Loucy (cell line): ENCODE data around the gene CAMTA1.

Source experiments
- H2AFZ ChIP-seq: fragments of 200-600 bp; sonication (generic); 2 replicates; pipeline ENCODE4 v1.6.0; 2016; ENCODE audit warnings: antibody characterized with exemption, mild to moderate bottlenecking, low read length, moderate library complexity
- H3F3A ChIP-seq: fragments of 200-600 bp; 2 replicates; pipeline ENCODE4 v1.6.0; 2016; ENCODE audit warnings: antibody characterized with exemption, low read depth, mild to moderate bottlenecking
- H3K27me3 ChIP-seq: fragments of 200-600 bp; sonication (generic); 2 replicates; pipeline ENCODE4 v1.6.1; 2014; ENCODE audit warnings: low read length, mild to moderate bottlenecking; ENCODE audit not compliant: insufficient read depth, poor library complexity, severe bottlenecking
- H3K36me3 ChIP-seq: fragments of 200-600 bp; sonication (generic); 2 replicates; pipeline ENCODE4 v1.6.1; 2016; ENCODE audit warnings: low read length; ENCODE audit not compliant: insufficient read depth
- H3K4me1 ChIP-seq: fragments of 200-600 bp; sonication (generic); 2 replicates; pipeline ENCODE4 v1.5.1; 2014; ENCODE audit warnings: low read length, mild to moderate bottlenecking; ENCODE audit not compliant: insufficient read depth, poor library complexity, severe bottlenecking
- H3K4me2 ChIP-seq: fragments of 200-600 bp; sonication (generic); 2 replicates; pipeline ENCODE4 v1.6.0; 2014; ENCODE audit warnings: antibody characterized with exemption, low read length, low read depth, mild to moderate bottlenecking; ENCODE audit not compliant: poor library complexity, severe bottlenecking
- H3K4me3 ChIP-seq: fragments of 200-600 bp; sonication (generic); 2 replicates; pipeline ENCODE4 v1.5.1; 2014; ENCODE audit warnings: low read length, mild to moderate bottlenecking, mixed read lengths; ENCODE audit not compliant: poor library complexity, severe bottlenecking
- H3K79me2 ChIP-seq: fragments of 200-600 bp; sonication (generic); 2 replicates; pipeline ENCODE4 v1.6.1; 2014; ENCODE audit warnings: low read length; ENCODE audit not compliant: insufficient read depth
- H3K9ac ChIP-seq: fragments of 200-600 bp; sonication (generic); 2 replicates; pipeline ENCODE4 v1.6.0; 2014; ENCODE audit warnings: mild to moderate bottlenecking, low read depth, low read length, moderate library complexity; ENCODE audit not compliant: poor library complexity, severe bottlenecking
- H3K9me2 ChIP-seq: fragments of 200-600 bp; sonication (generic); replicated peaks from 2 replicates; pipeline ENCODE4 v1.6.1; 2016; ENCODE audit warnings: low read depth, low read length, mixed read lengths
- H3K9me3 ChIP-seq: fragments of 200-600 bp; sonication (generic); 2 replicates; pipeline ENCODE4 v1.6.1; 2014; ENCODE audit warnings: mild to moderate bottlenecking, antibody characterized with exemption, low read length, low read depth; ENCODE audit not compliant: insufficient read depth
- H4K20me1 ChIP-seq: fragments of 200-600 bp; sonication (generic); 2 replicates; pipeline ENCODE4 v1.6.0; 2014; ENCODE audit warnings: antibody characterized with exemption, low read length, mild to moderate bottlenecking; ENCODE audit not compliant: insufficient read depth, poor library complexity, severe bottlenecking
- CTCF ChIP-seq: fragments of 200-600 bp; sonication (generic); conservative IDR thresholded peaks from 2 replicates; pipeline ENCODE4 v1.5.1; 2014; ENCODE audit warnings: mild to moderate bottlenecking, antibody characterized with exemption, low read length
- EZH2phosphoT487 ChIP-seq: fragments of 200-600 bp; IDR thresholded peaks from 2 replicates; pipeline ENCODE4 v1.6.1; 2018; ENCODE audit warnings: antibody characterized with exemption, mild to moderate bottlenecking, moderate library complexity, borderline replicate concordance

Gene CAMTA1

GRCh38 chr1:6802893-6803292, 17.6 kb downstream of the CAMTA1 start:
- H3K9me3 ChIP-seq = no peaks in the 10 kb centered on the region
- no peak overlapping the region for H2AFZ ChIP-seq
- no peaks in the 10 kb centered on the region for H3F3A ChIP-seq
- no peaks in the 10 kb centered on the region for H3K27me3 ChIP-seq
- H3K4me1 ChIP-seq = peaks cover 14% of the 10 kb centered on the region
- H3K4me3 ChIP-seq = no peak overlapping the region
- H3K36me3 ChIP-seq = no peaks in the 10 kb centered on the region
- H3K9me2 ChIP-seq = no peaks in the 10 kb centered on the region
- TF ChIP-seq CTCF (no peak), EZH2phosphoT487 (no peak)
- H3K4me2 ChIP-seq = no peak overlapping the region
- peaks cover 92% of the 10 kb centered on the region for H3K79me2 ChIP-seq
- H4K20me1 ChIP-seq = peaks cover 66% of the 10 kb centered on the region
- no peak overlapping the region for H3K9ac ChIP-seq

GRCh38 chr1:6803357-6803756, 18.1 kb downstream of the CAMTA1 start:
- no peaks in the 10 kb centered on the region for H3K9me3 ChIP-seq
- peaks cover 66% of the 10 kb centered on the region for H4K20me1 ChIP-seq
- H3K9me2 ChIP-seq = no peaks in the 10 kb centered on the region
- no peak overlapping the region for H2AFZ ChIP-seq
- peaks cover 92% of the 10 kb centered on the region for H3K79me2 ChIP-seq
- no peaks in the 10 kb centered on the region for H3K36me3 ChIP-seq
- H3K9ac ChIP-seq = no peak overlapping the region
- no peaks in the 10 kb centered on the region for H3F3A ChIP-seq
- no peak overlapping the region for H3K4me2 ChIP-seq
- no peak overlapping the region for H3K4me3 ChIP-seq
- TF ChIP-seq EZH2phosphoT487 (no peak), CTCF (no peak)
- no peaks in the 10 kb centered on the region for H3K27me3 ChIP-seq
- H3K4me1 ChIP-seq = peaks cover 14% of the 10 kb centered on the region

GRCh38 chr1:6805004-6805416, 19.8 kb downstream of the CAMTA1 start:
- H4K20me1 ChIP-seq = peaks cover 57% of the 10 kb centered on the region
- peaks cover 14% of the 10 kb centered on the region for H3K4me1 ChIP-seq
- H3K36me3 ChIP-seq = no peaks in the 10 kb centered on the region; the same call in 1 of the 2 replicates
- H3F3A ChIP-seq = no peaks in the 10 kb centered on the region
- no peaks in the 10 kb centered on the region for H3K27me3 ChIP-seq
- H3K79me2 ChIP-seq = peaks cover 94% of the 10 kb centered on the region
- H3K9ac ChIP-seq = no peak overlapping the region
- TF ChIP-seq CTCF (no peak), EZH2phosphoT487 (no peak)
- H3K4me2 ChIP-seq = no peak overlapping the region
- no peaks in the 10 kb centered on the region for H3K9me3 ChIP-seq
- no peak overlapping the region for H2AFZ ChIP-seq
- H3K4me3 ChIP-seq = no peak overlapping the region
- H3K9me2 ChIP-seq = no peaks in the 10 kb centered on the region
